PC-9 (cell line): ENCODE data around the gene CLHC1. TPM values are rescaled to one million over a fixed set of nuclear protein-coding genes. Genes with fewer than 3 reads are reported as not detected.
A peak's percentile ranks its signal among the peaks of the same experiment; 100 is the strongest.

Experiments
- BruUV-seq: library from RNA; stranded (reverse); fragments of 400-500 nt; replicated peaks from 2 replicates; lab custom pipeline; 2021; lab: Mats Ljungman, UMichigan
- CTCF ChIA-PET: fragments of 300-600 bp; sonication (Branson Sonifier 250); formaldehyde crosslinking; loops from one replicate; lab custom pipeline; 2022; ENCODE audit warnings: antibody characterized with exemption; lab: Charles Lee
- POLR2A ChIA-PET: fragments of 300-600 bp; sonication (Branson Sonifier 250); formaldehyde crosslinking; loops from one replicate; lab custom pipeline; 2022; ENCODE audit warnings: antibody characterized with exemption; ENCODE audit not compliant: unreplicated experiment; lab: Charles Lee
- DNase-seq, 2 experiments: peaks; one replicate each; pipeline versions ENCODE4 v3.0.0 to v3.0.0-alpha.2; 2015 to 2022; ENCODE audit warnings: mixed read lengths in 1 of 2
- H2AFZ ChIP-seq: fragments of 200-600 bp; sonication (generic); 2 replicates; pipeline ENCODE4 v1.8.1; 2017; ENCODE audit warnings: antibody characterized with exemption
- H3F3A ChIP-seq: fragments of 200-600 bp; sonication (generic); 2 replicates; pipeline ENCODE4 v1.8.1; 2017; ENCODE audit warnings: antibody characterized with exemption, mild to moderate bottlenecking, low read depth; ENCODE audit not compliant: insufficient read depth
- H3K27ac ChIP-seq: fragments of 200-600 bp; sonication (generic); 2 replicates; pipeline ENCODE4 v1.6.1; 2016; ENCODE audit warnings: mixed run types
- H3K27me3 ChIP-seq: fragments of 200-600 bp; sonication (generic); 2 replicates; pipeline ENCODE4 v1.6.1; 2016; ENCODE audit warnings: low read depth, mixed run types; ENCODE audit not compliant: insufficient read depth
- H3K36me3 ChIP-seq: fragments of 200-600 bp; sonication (generic); 2 replicates; pipeline ENCODE4 v1.6.1; 2016; ENCODE audit warnings: low read depth, mixed run types
- H3K4me1 ChIP-seq: fragments of 200-600 bp; sonication (generic); replicated peaks from 2 replicates; pipeline ENCODE4 v1.6.1; 2016; ENCODE audit warnings: mixed run types; ENCODE audit not compliant: insufficient read depth
- H3K4me2 ChIP-seq: fragments of 200-600 bp; sonication (generic); 2 replicates; pipeline ENCODE4 v1.6.1; 2017; ENCODE audit warnings: mixed run types
- H3K4me3 ChIP-seq: fragments of 200-600 bp; sonication (generic); 2 replicates; pipeline ENCODE4 v1.6.1; 2016; ENCODE audit warnings: mixed run types
- H3K79me2 ChIP-seq: fragments of 200-600 bp; sonication (generic); 2 replicates; pipeline ENCODE4 v1.6.1; 2017; ENCODE audit warnings: low read depth, mixed run types
- H3K9me2 ChIP-seq: fragments of 200-600 bp; sonication (generic); 2 replicates; pipeline ENCODE4 v1.8.1; 2017; ENCODE audit warnings: mild to moderate bottlenecking; ENCODE audit not compliant: insufficient read depth
- H3K9me3 ChIP-seq: fragments of 200-600 bp; sonication (generic); 2 replicates; pipeline ENCODE4 v1.8.1; 2016; ENCODE audit warnings: low read depth; ENCODE audit not compliant: insufficient read depth
- H4K20me1 ChIP-seq: fragments of 200-600 bp; sonication (generic); 2 replicates; pipeline ENCODE4 v1.8.1; 2017; ENCODE audit not compliant: insufficient read depth
- EZH2 ChIP-seq: fragments of 200-600 bp; sonication (generic); IDR thresholded peaks from 2 replicates; pipeline ENCODE4 v1.8.0; 2017; ENCODE audit warnings: antibody characterized with exemption, low read depth
- intact Hi-C: fragments of 100-400 bp; cut with micrococcal nuclease; formaldehyde crosslinking; loops from one replicate; pipeline ENCODE4 v1.10.0; 2022; ENCODE audit not compliant: unreplicated experiment
- total RNA-seq: library from RNA; stranded (reverse); gene quantifications from 2 replicates; pipeline ENCODE4 v1.2.3, GENCODE V29; 2021
- TF ChIP-seq, protein P1 (sequence below): fragments of 200-600 bp; sonication (generic); conservative IDR thresholded peaks from 2 replicates; pipeline ENCODE4 v1.6.1; 2017; ENCODE audit warnings: mixed run types, antibody characterized with exemption, mild to moderate bottlenecking, moderate library complexity

Gene CLHC1
- total RNA-seq, 1 experiment from 2014 or later, result 27.1 TPM

DNA sequence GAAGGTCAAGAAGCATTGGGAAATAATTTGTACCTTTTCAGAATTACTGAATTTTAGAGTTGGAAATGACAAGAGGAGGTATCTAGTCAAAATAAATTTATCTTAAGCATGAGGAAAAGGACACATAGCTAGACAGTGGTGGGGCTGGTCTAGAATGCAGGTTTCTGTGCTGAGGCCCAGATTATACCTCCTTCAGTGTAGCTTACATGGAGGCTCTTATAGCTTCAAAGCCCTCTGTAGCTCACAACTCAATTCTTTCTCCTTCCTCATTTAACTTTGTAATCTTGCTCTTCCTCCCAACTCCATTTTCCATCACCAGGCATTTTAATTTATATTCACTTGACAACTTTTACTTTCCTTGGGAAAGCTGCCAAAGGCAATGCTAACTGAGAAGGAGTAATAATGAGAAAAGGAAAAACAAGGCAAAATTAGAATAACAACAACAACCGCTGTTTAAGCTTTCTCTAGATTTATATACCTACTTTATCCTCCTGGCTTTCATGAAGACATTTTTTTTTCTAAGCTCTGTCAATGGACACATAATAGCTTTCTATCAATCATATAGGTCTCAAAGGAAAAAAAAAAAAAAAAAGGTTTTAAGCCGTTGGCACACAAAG is 58.5 kb downstream of the CLHC1 start:
- Histone ChIP-seq H3K4me3 (no peak overlapping the region), H4K20me1 (no peaks in the 10 kb centered on the region), H3K79me2 (peaks cover 9% of the 10 kb centered on the region; the same call in 1 of the 2 replicates), H3K4me2 (no peak overlapping the region), H3K27me3 (no peaks in the 10 kb centered on the region), H3K9me2 (no peaks in the 10 kb centered on the region), H3K4me1 (peaks cover 11% of the 10 kb centered on the region), H3F3A (peaks cover 23% of the 10 kb centered on the region), H2AFZ (no peak overlapping the region), H3K36me3 (no peaks in the 10 kb centered on the region), H3K27ac (no peak overlapping the region), H3K9me3 (no peaks in the 10 kb centered on the region)
- intact Hi-C loops, result no loop called here
- no TSS peak for BruUV-seq
- no peak for TF ChIP-seq EZH2
- TF ChIP-seq, protein P1, sequence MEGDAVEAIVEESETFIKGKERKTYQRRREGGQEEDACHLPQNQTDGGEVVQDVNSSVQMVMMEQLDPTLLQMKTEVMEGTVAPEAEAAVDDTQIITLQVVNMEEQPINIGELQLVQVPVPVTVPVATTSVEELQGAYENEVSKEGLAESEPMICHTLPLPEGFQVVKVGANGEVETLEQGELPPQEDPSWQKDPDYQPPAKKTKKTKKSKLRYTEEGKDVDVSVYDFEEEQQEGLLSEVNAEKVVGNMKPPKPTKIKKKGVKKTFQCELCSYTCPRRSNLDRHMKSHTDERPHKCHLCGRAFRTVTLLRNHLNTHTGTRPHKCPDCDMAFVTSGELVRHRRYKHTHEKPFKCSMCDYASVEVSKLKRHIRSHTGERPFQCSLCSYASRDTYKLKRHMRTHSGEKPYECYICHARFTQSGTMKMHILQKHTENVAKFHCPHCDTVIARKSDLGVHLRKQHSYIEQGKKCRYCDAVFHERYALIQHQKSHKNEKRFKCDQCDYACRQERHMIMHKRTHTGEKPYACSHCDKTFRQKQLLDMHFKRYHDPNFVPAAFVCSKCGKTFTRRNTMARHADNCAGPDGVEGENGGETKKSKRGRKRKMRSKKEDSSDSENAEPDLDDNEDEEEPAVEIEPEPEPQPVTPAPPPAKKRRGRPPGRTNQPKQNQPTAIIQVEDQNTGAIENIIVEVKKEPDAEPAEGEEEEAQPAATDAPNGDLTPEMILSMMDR, result no peak
- CTCF ChIA-PET, result interaction anchor here (0.6 to 1.1 kb wide), 4 partner anchors 16 to 274 kb away, joined by 5 to 9 read pairs (median 7); no protein-coding TSS in a partner anchor
- no peak for DNase-seq
- POLR2A ChIA-PET, result interaction anchor here (0.6 kb wide), 2 partner anchors 529 to 702 kb away, joined by 6 to 15 read pairs; no protein-coding TSS in a partner anchor

DNA sequence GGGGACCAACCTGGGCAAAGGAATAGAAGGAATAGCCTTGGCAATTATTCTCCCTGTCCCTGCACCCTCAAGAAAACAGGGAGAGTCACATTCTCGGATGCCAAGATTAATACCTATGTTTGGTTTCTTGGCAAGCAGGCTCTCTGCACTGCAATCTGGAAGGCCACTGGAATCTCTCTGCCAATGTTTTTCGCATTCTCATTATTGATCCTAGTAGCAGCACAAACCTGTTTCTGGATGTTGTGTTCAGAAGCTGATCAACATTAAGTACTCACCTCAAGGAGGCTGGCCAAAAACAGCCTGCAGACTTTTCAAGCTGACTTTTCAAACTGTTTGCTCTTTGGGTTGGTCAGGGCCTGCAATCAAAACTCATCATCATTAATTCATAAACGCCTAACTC is 62.2 kb downstream of the CLHC1 start:
- no peaks in the 10 kb centered on the region for H4K20me1 ChIP-seq
- intact Hi-C loops, result loop anchor here (2.0 to 5.0 kb wide), 5 partner anchors 58 to 1063 kb away; partner anchors contain the start of gene EML6
- H3F3A ChIP-seq, result peaks cover 20% of the 10 kb centered on the region
- H3K4me3 ChIP-seq, result no peak overlapping the region
- H3K4me2 ChIP-seq, result no peak overlapping the region
- ChIA-PET POLR2A (interaction anchor here (0.7 kb wide), 1 partner anchor 12 kb away, joined by 3 read pairs; no protein-coding TSS in a partner anchor), CTCF (no interaction called here)
- TF ChIP-seq, protein P1, result no peak
- TF ChIP-seq EZH2, result no peak
- no peaks in the 10 kb centered on the region for H3K27me3 ChIP-seq
- H3K36me3 ChIP-seq, result no peaks in the 10 kb centered on the region
- no peaks in the 10 kb centered on the region for H3K9me3 ChIP-seq
- no peak overlapping the region for H3K27ac ChIP-seq
- H3K9me2 ChIP-seq, result no peaks in the 10 kb centered on the region
- H3K4me1 ChIP-seq, result peaks cover 38% of the 10 kb centered on the region
- H2AFZ ChIP-seq, result no peak overlapping the region
- peaks cover 36% of the 10 kb centered on the region for H3K79me2 ChIP-seq
- DNase-seq, result peak in 1 of 2 experiments; percentile 23
- BruUV-seq, result no TSS peak

DNA sequence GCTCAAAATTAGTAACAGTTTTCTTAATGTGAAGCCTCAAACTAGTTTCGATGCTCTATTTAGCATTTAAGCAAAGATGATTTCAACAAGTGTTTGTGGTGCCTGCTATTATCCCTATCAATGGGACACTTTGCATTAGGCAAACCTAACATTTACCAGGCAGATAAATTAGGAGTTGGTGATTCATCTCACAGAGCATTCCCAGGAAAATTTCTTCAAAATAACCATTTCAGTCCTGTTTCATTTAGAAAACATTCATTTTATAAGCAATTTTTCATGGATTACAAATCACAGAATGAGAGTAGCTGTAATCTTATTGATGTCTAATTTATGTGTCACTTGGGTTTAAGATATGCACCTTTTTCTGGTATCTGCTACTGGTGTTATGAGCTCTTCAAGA is 62.7 kb downstream of the CLHC1 start:
- Histone ChIP-seq H3K9me3 (no peaks in the 10 kb centered on the region), H3K4me3 (no peak overlapping the region), H3K27me3 (no peaks in the 10 kb centered on the region), H3K9me2 (no peaks in the 10 kb centered on the region), H3K4me2 (no peak overlapping the region), H3K4me1 (peaks cover 43% of the 10 kb centered on the region), H2AFZ (no peak overlapping the region), H3K27ac (no peak overlapping the region), H3K79me2 (peaks cover 42% of the 10 kb centered on the region), H4K20me1 (no peaks in the 10 kb centered on the region), H3F3A (peaks cover 24% of the 10 kb centered on the region), H3K36me3 (no peaks in the 10 kb centered on the region)
- no peak for DNase-seq
- intact Hi-C loops, result loop anchor here (2.0 to 5.0 kb wide), 5 partner anchors 57 to 1062 kb away; partner anchors contain the start of gene EML6
- ChIA-PET CTCF (interaction anchor here (1.6 kb wide), 1 partner anchor 121 kb away, joined by 6 read pairs; no protein-coding TSS in a partner anchor), POLR2A (interaction anchor here (0.7 kb wide), 1 partner anchor 13 kb away, joined by 3 read pairs; no protein-coding TSS in a partner anchor)
- BruUV-seq, result no TSS peak
- TF ChIP-seq, protein P1, result no peak
- no peak for TF ChIP-seq EZH2
